GM21529 (cell line): ENCODE results near the gene COL24A1.
"Not testable (repeated sequence)": the region's sequence is repeated elsewhere in the genome, so short reads cannot be mapped to it uniquely, and the experiment has no call there.

Experiments used
- ATAC-seq: cut with Tn5 transposase; IDR thresholded peaks from one replicate; pipeline ENCODE4 v1.9.1; 2021; ENCODE audit not compliant: unreplicated experiment

The COL24A1 gene

GRCh38 chr1:86153836-86154235 lies 2.7 kb downstream of the COL24A1 start:
- ATAC-seq: no peak

DNA sequence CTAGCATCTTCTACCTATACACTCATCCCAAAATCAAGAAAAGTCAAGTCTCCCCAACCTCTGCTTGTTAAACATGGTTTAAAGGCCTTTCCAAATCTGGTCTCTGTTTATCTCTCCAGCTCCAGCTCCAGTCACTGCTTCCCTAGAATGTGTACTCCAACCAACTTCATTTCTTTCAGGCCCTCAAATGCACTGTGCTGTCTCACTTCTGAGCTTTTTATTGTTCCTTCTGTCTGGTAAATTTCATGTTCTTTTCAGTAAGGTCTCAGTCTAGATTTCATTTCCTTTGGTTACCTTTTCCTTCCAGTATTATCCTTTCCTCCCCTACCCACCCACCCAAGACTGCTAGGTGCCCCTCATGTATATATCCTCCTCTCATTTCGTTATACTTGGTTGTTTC lies 3.7 kb downstream of the COL24A1 start:
- no peak for ATAC-seq

- ATAC-seq: no peak
Measured at GRCh38 chr1:86151427-86151826, 5.1 kb downstream of the COL24A1 start.

DNA sequence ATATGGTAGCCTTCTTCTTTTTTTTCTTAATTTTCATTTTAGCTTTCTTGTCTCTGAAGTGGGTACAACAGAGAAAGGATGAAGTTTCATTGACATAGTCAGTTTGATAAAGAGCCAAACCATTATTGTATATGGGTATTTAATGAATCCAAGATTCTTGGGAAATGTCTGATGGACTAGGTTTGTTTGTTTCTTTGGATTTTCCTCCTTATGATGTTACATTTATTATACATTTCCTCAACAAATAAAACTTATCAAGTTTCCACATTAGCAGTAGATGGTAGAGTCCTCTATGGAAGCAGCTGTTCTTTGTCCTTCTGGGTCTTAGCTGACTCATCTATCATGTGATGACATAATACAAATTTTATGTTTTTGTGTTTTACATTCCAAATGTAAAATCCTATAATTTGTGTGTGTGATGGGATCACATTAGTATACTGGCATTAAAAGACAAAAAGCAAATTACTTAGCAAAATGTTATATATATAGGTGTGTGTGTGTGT lies 6.0 kb downstream of the COL24A1 start:
- no peak for ATAC-seq

DNA sequence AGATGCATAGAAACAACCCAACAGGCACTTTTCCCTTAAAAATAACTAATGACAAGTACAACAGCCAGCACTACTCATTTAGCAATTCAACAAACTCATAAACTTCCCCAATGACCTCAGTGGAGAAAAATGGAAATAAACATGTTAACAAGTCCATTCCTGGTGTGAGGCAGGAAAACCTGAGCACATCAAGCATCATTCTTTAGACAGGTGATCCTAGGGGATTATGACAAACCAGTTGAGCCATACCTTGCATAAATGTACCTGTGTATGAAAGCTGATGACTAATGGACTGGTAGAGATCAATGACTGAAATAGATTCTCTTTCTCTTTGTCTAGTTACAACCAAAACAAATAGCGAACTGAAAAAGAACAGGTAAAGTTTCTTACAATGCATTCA lies 7.0 kb downstream of the COL24A1 start:
- ATAC-seq: no peak

GRCh38 chr1:86147755-86148154 lies 8.8 kb downstream of the COL24A1 start:
- ATAC-seq: no peak

- no peak for ATAC-seq
Measured at GRCh38 chr1:86146566-86146965, 10.0 kb downstream of the COL24A1 start.

DNA sequence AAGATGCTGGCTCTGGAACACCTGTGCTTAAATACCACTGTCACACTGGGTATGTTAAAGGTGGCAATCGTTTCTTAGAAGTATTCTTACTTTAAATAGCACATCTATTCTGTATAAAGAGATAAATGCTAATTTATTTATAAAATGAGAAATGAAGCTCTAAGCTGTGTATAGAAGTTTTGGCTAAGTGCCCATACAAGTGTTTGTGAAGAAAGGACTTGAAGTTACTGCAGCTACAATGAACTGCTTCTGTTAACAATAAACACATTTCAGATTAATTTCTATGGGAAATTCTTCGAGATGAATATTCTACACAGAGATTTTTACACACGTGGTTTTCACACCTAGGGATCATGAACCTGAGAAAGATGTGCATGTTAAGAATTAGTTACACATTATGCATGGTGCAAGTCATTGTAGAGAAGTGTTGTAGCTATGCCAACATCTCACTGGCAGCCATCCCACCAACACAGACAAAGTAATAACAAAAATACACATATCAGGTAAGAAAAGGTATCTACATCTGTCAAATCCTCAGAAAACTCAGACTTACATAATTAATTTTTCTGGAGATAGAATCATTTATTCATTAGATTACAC lies 16.2 kb downstream of the COL24A1 start:
- no peak for ATAC-seq

DNA sequence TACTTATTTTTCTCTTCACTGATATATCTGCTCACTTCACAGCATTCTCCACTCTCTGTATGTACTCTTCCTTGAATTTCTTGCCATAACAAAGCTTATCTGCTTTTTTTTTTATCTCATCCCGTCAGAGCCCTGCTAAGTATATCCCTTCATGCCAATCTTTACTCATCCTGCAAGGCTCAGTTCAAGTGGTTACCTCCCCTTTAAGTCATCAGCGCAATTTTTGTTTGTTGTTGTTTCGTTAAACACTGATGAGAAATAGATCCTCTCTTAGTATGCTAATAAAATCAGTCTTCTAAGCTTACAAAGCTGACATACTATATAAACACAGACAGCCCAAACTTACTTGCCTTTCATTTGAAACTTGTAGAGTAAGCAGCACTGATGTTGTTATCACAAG lies 17.8 kb downstream of the COL24A1 start:
- no peak for ATAC-seq

GRCh38 chr1:86137436-86137835 lies 19.1 kb downstream of the COL24A1 start:
- ATAC-seq: no peak

DNA sequence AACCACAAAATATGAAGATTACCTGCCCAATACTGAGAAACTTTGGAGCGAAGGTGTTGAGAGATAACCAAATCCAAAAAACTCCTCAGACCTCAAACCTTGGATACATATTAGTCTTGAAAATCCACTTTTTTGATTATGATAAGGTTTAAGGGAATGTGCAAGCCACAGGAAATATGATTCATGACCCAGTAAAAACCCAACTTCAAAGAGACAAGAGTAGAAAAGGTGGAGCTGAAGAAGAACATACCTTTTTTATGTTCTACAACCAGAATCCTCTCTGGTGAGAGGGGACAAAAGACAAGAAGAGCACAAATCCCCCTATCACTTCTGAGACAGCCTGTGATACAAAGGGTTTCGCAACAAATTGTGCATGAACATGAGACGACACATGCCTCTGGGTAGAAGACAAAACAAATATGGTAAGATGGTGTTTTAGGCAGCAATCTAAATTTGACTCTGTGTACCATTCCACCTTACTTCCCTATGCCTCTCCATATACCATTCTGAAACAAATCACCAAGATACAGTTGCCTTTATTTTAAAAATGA lies 37.3 kb downstream of the COL24A1 start:
- ATAC-seq: no peak

- ATAC-seq: no peak
Measured at GRCh38 chr1:86114816-86115400, 41.7 kb downstream of the COL24A1 start.

DNA sequence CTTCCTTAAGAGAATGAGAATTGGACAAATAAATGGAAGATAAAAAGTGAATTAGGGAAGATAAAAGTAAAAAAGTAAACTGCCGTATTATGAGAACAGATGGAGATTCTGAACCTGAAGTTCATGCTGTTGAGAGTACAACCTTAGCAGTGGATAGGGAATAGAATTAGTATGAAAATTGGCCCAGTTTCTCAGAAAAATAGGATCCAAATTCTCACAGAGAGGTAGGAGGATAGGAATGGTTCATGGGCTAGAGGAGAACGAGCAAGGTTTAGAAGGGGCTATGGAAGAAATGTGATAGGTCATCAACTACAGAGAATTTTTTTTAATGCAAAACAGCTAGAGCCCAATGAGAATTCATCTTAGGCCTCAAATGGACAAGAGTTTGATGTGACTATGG lies 42.3 kb downstream of the COL24A1 start:
- ATAC-seq: no peak

GRCh38 chr1:86111590-86111989 lies 45.0 kb downstream of the COL24A1 start:
- not testable (repeated sequence) for ATAC-seq

GRCh38 chr1:86110451-86111129 lies 46.0 kb downstream of the COL24A1 start:
- ATAC-seq: no peak

GRCh38 chr1:86105533-86105866 lies 51.1 kb downstream of the COL24A1 start:
- no peak for ATAC-seq

DNA sequence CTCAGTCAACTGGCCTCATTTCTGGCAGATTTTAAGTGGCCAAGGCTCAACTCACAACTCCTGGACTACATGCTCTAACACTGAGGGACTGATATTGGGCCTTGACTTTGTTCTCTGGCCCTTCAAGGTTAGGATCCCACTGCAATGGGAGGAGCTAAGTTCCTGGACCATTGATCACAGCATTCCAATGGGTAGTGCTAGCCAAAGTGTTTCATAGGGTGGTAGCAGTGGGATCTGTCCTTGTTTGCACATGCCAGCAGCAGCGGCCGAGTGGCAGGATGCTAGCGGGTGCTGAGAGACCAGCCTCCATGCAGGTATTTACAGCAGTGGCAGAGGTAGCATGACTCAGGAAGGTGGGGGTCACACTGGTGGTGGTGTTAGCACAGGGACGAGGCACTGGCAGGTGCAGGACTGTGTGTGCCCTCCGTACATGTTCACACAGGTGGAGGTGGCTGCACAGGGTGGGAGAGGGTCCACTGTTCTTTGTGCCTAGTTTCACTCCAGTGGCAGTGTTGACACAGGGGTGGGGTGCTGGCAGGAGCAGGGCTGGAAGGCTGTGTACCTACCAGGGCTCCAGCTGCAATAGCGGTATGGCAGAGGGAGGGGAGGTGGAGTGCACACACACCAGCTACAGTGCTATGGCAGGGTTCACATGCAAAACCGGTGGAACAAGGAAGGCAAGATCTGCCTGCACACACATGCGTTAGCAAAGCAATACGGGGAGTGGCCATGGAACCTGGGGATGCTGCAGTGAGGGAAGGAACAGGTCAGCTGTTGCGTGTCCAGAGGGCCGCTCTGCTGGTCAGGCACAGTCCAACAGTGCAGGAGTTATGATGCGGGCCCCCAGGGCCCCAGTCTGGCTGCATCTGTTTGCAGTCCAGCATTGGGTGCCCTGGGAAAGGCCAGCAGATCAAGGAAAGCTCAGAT lies 51.7 kb downstream of the COL24A1 start:
- ATAC-seq: no peak

- ATAC-seq: no peak
Measured at GRCh38 chr1:86101616-86102015, 55.0 kb downstream of the COL24A1 start.

DNA sequence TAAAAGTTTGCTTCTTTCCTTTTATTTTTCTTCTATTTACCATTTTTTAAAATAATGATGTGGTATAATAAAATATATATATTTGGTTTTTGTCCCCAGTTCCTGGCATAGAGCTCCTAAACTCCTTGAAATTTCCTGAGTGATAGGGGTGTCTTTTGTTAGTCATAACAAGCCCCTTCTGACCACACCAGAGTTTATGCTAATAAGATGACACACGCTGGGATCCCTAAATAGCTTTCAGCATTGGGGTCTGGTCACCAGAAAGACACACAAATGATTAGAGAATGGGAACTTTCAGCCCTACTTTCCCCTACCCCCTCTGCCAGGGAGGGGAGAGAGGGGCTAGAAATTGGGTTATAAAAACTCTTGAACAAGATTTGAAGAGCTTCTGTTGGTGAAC lies 56.2 kb downstream of the COL24A1 start:
- no peak for ATAC-seq

DNA sequence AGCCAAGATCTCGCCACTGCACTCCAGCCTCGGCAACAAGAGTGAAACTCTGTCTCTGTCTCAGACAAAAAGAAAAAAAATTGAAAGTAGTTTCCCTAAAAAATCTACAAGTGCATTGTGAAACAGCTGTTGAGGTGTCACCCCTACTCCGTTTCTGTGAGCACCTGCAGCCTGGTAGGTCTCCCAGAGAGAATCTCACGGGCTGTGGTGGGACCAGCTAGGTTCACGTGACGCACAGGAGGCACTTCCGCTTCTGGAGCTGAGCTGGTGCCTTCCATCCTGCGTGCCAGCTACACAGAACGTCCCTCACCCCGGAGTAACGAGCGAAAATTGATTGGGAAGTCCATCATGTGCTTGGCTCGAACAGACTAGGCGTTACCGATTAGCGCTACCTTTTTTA lies 66.8 kb downstream of the COL24A1 start:
- ATAC-seq: no peak

GRCh38 chr1:86085741-86086409 lies 70.7 kb downstream of the COL24A1 start:
- ATAC-seq: no peak
